HepG2 (cell line): Measurements from ENCODE around the gene CDK14. TPM values are rescaled to one million over a fixed set of nuclear protein-coding genes. Genes with fewer than 3 reads are reported as not detected.

ENCODE experiments used
- ATAC-seq: fragments of 200-7000 bp; cut with Tn5 transposase; 3 replicates; pipeline ENCODE4 v1.9.1; 2020; ENCODE audit warnings: mild to moderate bottlenecking, moderate library complexity
- BruUV-seq: library from RNA; stranded (reverse); fragments of 400-500 nt; replicated peaks from 2 replicates; lab custom pipeline; 2021; lab: Mats Ljungman, UMichigan
- CTCF ChIA-PET: fragments of 300-600 bp; formaldehyde crosslinking; extraction: SDS; loops from one replicate; lab custom pipeline; 2021; ENCODE audit warnings: low total read pairs, inconsistent platforms, low intra/inter-chr PET ratio; lab: Yijun Ruan, JAX
- POLR2A ChIA-PET: fragments of 350-600 bp; sonication (Branson Sonifier 250); formaldehyde crosslinking; loops from one replicate; lab custom pipeline; 2020; ENCODE audit warnings: antibody characterized with exemption, inconsistent platforms; lab: Yijun Ruan, JAX
- DNase-seq: peaks from one replicate; pipeline ENCODE4 v3.0.0-alpha.2; 2015; ENCODE audit warnings: low spot score
- FAIRE-seq: peaks from 3 replicates; lab custom pipeline; 2011; peaks lifted over from hg19 to GRCh38; lab: Jason Lieb, UNC
- H2AFZ ChIP-seq: one replicate; pipeline ENCODE4 v1.6.1; 2011; ENCODE audit warnings: low read length, inconsistent platforms
- H3K27ac ChIP-seq: fragments of 300-600 bp; 3 replicates; pipeline ENCODE4 v1.8.0; 2011; ENCODE audit warnings: mixed run types, mild to moderate bottlenecking, mixed read lengths, low read length, inconsistent platforms; ENCODE audit not compliant: insufficient read depth; ENCODE audit errors: extremely low read length
- H3K27me3 ChIP-seq, 2 experiments: fragments of 200-600 bp in 1 of 2; 2 replicates in 1 of 2; 3 replicates in 1 of 2; pipeline versions ENCODE4 v1.6.0 to v1.8.0; 2011; ENCODE audit warnings: low read length in 2 of 2, mild to moderate bottlenecking in 2 of 2, moderate library complexity in 2 of 2, inconsistent platforms in 1 of 2; ENCODE audit not compliant: insufficient read depth in 2 of 2, control insufficient read depth in 1 of 2
- H3K36me3 ChIP-seq, 2 experiments: fragments of 200-600 bp in 1 of 2; replicated peaks in 1 of 2; 2 replicates in 1 of 2; 3 replicates in 1 of 2; pipeline versions ENCODE4 v1.5.1 to v1.8.0; 2011; ENCODE audit warnings: low read length in 2 of 2, inconsistent platforms in 1 of 2; ENCODE audit not compliant: insufficient read depth in 2 of 2, control insufficient read depth in 1 of 2
- H3K4me1 ChIP-seq: 2 replicates; pipeline ENCODE4 v1.5.1; 2012; ENCODE audit warnings: low read length, inconsistent platforms; ENCODE audit not compliant: insufficient read depth
- H3K4me2 ChIP-seq: 2 replicates; pipeline ENCODE4 v1.6.0; 2011; ENCODE audit warnings: low read depth, low read length, inconsistent platforms
- H3K4me3 ChIP-seq, 3 experiments: fragments of 200-600 bp in 1 of 3; sonication (generic), shearing (Covaris generic) in 1 of 3; replicated peaks in 1 of 3; 2 replicates each; pipeline ENCODE4 v1.5.1; 2011 to 2016; ENCODE audit warnings: low read length in 3 of 3, inconsistent platforms in 2 of 3, low read depth in 2 of 3, mild to moderate bottlenecking in 2 of 3, control low read depth in 1 of 3, mixed read lengths in 1 of 3; ENCODE audit not compliant: insufficient read depth in 1 of 3
- H3K79me2 ChIP-seq: one replicate; pipeline ENCODE4 v1.6.1; 2011; ENCODE audit warnings: low read length, inconsistent platforms; ENCODE audit not compliant: insufficient read depth
- H3K9ac ChIP-seq: 2 replicates; pipeline ENCODE4 v1.6.0; 2011; ENCODE audit warnings: mild to moderate bottlenecking, low read depth, low read length, inconsistent platforms; ENCODE audit not compliant: insufficient read depth
- H3K9me3 ChIP-seq: 2 replicates; pipeline ENCODE4 v1.5.1; 2012; ENCODE audit warnings: mild to moderate bottlenecking, low read length
- H4K20me1 ChIP-seq: 2 replicates; pipeline ENCODE4 v1.6.0; 2011; ENCODE audit warnings: inconsistent platforms, mild to moderate bottlenecking, low read length, moderate library complexity; ENCODE audit not compliant: insufficient read depth
- CBFB ChIP-seq: sonication (generic); formaldehyde crosslinking; IDR thresholded peaks from 2 replicates; pipeline ENCODE4 v1.4.0; 2020; ENCODE audit warnings: missing genetic modification reagents
- CENPX ChIP-seq: sonication (generic); formaldehyde crosslinking; IDR thresholded peaks from 2 replicates; pipeline ENCODE4 v1.9.0; 2021; ENCODE audit warnings: mild to moderate bottlenecking, missing genetic modification reagents, moderate library complexity
- DNMT1 ChIP-seq: sonication (generic); formaldehyde crosslinking; IDR thresholded peaks from 2 replicates; pipeline ENCODE4 v1.5.1; 2020; ENCODE audit warnings: mild to moderate bottlenecking, missing genetic modification reagents
- HES4 ChIP-seq: sonication (generic); formaldehyde crosslinking; IDR thresholded peaks from 2 replicates; pipeline ENCODE4 v1.9.0; 2021; ENCODE audit warnings: mild to moderate bottlenecking, missing genetic modification reagents, borderline replicate concordance
- MBNL3 ChIP-seq: fragments of 250-450 bp; sonication (Bioruptor Pico); conservative IDR thresholded peaks from 2 replicates; pipeline ENCODE4 v1.8.0; 2022; ENCODE audit warnings: mild to moderate bottlenecking, inconsistent platforms
- RAD51 ChIP-seq: fragments of 450-650 bp; IDR thresholded peaks from 2 replicates; pipeline ENCODE4 v1.6.1; 2016; ENCODE audit warnings: borderline replicate concordance
- ZKSCAN5 ChIP-seq: sonication (generic); formaldehyde crosslinking; IDR thresholded peaks from 2 replicates; pipeline ENCODE4 v1.5.1; 2020; ENCODE audit warnings: mild to moderate bottlenecking, missing genetic modification reagents
- ZNF614 ChIP-seq: IDR thresholded peaks from 2 replicates; pipeline ENCODE4 v1.6.1; 2018; ENCODE audit warnings: missing biosample characterization, missing genetic modification reagents, inconsistent platforms, borderline replicate concordance
- ZNF678 ChIP-seq: sonication (generic); formaldehyde crosslinking; IDR thresholded peaks from 2 replicates; pipeline ENCODE4 v1.4.0; 2020; ENCODE audit warnings: mild to moderate bottlenecking, missing genetic modification reagents
- WGBS: methylation state at CpG from one replicate; pipeline ENCODE4 v1.1.6; 2017; ENCODE audit warnings: low lambda C conversion rate; 5-methylcytosine and 5-hydroxymethylcytosine counted together
- in situ Hi-C: cut with HindIII; loops from 2 replicates; pipeline ENCODE4 v1.10.0; 2017; ENCODE audit warnings: low pct_unique_long_range_greater_than_20kb; ENCODE audit not compliant: extremely low pct_ligation_motif_present
- intact Hi-C: fragments of 100-400 bp; cut with micrococcal nuclease; formaldehyde crosslinking; loops from one replicate; pipeline ENCODE4 v1.10.0; 2022; ENCODE audit not compliant: unreplicated experiment
- polyA plus RNA-seq, 8 experiments: library from polyadenylated mRNA; depleted of rRNA in 3 of 8; stranded (reverse) in 7 of 8; unstranded in 1 of 8; fragments of >200 nt; fragmentation: Illumina TruSeq in 4 of 8; extraction: Trizol in 4 of 8; gene quantifications; 2 replicates each; pipeline versions ENCODE4 v1.2.1 to v1.2.3, GENCODE V29; 2011 to 2016; ENCODE audit warnings: low read depth in 4 of 8, missing spikeins in 1 of 8, mixed read lengths in 1 of 8; ENCODE audit not compliant: insufficient read depth in 1 of 8
- total RNA-seq, 5 experiments: library from RNA; depleted of rRNA; stranded (reverse); fragments of >200 nt; fragmentation: Illumina TruSeq; extraction: Trizol; gene quantifications; 2 replicates each; pipeline ENCODE4 v1.2.3, GENCODE V29; 2016; ENCODE audit warnings: low read depth in 1 of 5
- TF ChIP-seq, protein P1 (sequence below): fragments of 450-650 bp; IDR thresholded peaks from 2 replicates; pipeline ENCODE4 v1.6.1; 2017; ENCODE audit warnings: mild to moderate bottlenecking

CDK14 gene
- total and polyA plus RNA-seq, 2 of the 13 experiments (the other 11 are each of a cell fraction or from before 2014, with no cell fraction given): 0.26 to 0.71 TPM

DNA sequence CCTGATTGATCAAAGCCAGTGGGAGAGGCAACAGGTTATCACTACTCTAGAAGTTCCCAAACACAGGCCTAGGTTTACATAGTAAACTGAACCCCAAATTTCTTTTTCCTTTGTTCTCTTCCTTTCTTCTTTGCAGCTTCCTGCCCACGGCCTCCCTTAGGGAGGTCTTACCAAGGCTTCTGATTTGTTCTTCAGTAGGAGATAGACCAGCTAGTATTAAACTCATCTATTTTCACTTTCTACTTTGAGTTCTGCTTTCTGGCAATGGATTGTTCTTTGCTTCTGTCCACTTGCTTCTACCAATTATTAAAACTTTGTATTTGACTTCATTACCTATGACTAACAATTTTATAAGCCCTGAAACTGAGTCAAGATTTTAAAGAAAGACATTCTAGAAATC lies 417.0 kb downstream of the CDK14 start (continued):
- TF ChIP-seq ZKSCAN5 (no peak), MBNL3 (CRISPR knock-in tag) (no peak)
- TF ChIP-seq, protein P1, sequence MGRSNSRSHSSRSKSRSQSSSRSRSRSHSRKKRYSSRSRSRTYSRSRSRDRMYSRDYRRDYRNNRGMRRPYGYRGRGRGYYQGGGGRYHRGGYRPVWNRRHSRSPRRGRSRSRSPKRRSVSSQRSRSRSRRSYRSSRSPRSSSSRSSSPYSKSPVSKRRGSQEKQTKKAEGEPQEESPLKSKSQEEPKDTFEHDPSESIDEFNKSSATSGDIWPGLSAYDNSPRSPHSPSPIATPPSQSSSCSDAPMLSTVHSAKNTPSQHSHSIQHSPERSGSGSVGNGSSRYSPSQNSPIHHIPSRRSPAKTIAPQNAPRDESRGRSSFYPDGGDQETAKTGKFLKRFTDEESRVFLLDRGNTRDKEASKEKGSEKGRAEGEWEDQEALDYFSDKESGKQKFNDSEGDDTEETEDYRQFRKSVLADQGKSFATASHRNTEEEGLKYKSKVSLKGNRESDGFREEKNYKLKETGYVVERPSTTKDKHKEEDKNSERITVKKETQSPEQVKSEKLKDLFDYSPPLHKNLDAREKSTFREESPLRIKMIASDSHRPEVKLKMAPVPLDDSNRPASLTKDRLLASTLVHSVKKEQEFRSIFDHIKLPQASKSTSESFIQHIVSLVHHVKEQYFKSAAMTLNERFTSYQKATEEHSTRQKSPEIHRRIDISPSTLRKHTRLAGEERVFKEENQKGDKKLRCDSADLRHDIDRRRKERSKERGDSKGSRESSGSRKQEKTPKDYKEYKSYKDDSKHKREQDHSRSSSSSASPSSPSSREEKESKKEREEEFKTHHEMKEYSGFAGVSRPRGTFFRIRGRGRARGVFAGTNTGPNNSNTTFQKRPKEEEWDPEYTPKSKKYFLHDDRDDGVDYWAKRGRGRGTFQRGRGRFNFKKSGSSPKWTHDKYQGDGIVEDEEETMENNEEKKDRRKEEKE: no peak
- TF ChIP-seq, all 625 proteins: peak for 0

DNA sequence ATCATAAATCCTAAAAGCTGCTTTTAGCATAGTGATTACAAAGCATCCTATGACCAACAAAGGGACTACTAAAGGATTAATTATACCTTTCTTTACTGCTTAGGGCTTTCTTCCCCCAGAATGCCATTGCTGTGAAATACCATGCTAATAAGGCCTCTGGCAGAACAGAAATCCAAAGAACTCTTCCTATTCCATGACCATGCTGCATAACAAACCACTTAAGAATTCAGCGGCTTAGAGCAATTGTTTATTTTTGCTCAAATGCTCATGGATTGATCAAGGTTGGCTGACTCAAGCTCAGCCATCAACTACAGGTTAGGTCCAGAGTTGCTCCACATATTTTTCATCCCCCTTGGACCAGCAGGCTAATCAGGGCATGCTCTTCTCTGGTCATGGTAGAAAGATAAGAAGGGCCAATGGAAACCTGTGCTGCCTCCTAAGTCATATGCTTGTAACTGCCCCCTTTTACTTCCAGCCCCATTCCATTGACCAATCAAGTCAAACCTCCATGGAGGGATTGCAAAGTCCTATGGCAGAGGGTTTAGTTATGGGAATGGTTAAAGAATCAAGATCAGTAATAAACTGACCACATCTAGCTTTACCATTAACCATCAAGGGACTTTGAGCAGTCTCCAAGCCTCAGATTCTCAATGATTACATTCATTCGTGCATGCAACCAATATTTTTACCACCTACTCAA lies 423.7 kb downstream of the CDK14 start:
- WGBS: 47% methylated on average over 2 of the region's 2 CpGs
- intact Hi-C loops (no loop called here), in situ Hi-C loops (loop anchor here (25.0 kb wide), 1 partner anchor 308 kb away; no protein-coding TSS in a partner anchor)
- Histone ChIP-seq H3K4me2 (no peak overlapping the region), H3K36me3 (no peaks in the 10 kb centered on the region), H3K27me3 (no peaks in the 10 kb centered on the region), H3K4me1 (no peaks in the 10 kb centered on the region), H4K20me1 (no peaks in the 10 kb centered on the region), H3K9ac (no peak overlapping the region), H3K79me2 (no peaks in the 10 kb centered on the region), H3K4me3 (no peak overlapping the region), H3K9me3 (no peaks in the 10 kb centered on the region), H2AFZ (no peak overlapping the region), H3K27ac (no peak overlapping the region)
- ATAC-seq (no peak), DNase-seq (no peak), FAIRE-seq (no peak)
- TF ChIP-seq DNMT1 (CRISPR knock-in tag) (no peak), ZNF614 (no peak), HES4 (no peak), ZNF678 (CRISPR knock-in tag) (no peak), CENPX (CRISPR knock-in tag) (no peak), RAD51 (no peak), CBFB (CRISPR knock-in tag) (no peak)
- POLR2A ChIA-PET: no interaction called here
- CTCF ChIA-PET: no interaction called here
- BruUV-seq: no TSS peak
